OCI-LY1 (cell line): ENCODE measurements around the gene TNS4.

Source experiments
- CTCF ChIP-seq: fragments of 200-600 bp; sonication (generic), shearing (Covaris generic); IDR thresholded peaks from 2 replicates; pipeline ENCODE4 v1.5.1; 2017; ENCODE audit warnings: mild to moderate bottlenecking, antibody characterized with exemption, low read length, moderate library complexity, mixed read lengths
- EZH2 ChIP-seq: fragments of 200-600 bp; sonication (generic), shearing (Covaris generic); IDR thresholded peaks from 2 replicates; pipeline ENCODE4 v1.8.0; 2017; ENCODE audit warnings: borderline replicate concordance, mixed run types, mild to moderate bottlenecking, antibody characterized with exemption, low read length, moderate library complexity, mixed read lengths

- TF ChIP-seq CTCF (no peak), EZH2 (no peak)
Measured at GRCh38 chr17:40475234-40475908, 26.1 kb downstream of the TNS4 start.
